ENCODE data around the gene FOXK2.

GRCh38 chr17:82583720-82584234 lies 64.2 kb downstream of the FOXK2 start:
- no peak for TF ChIP-seq CTCF (IDR thresholded peaks at IDR 0.05)
- TF ChIP-seq POLR2A (IDR thresholded peaks at IDR 0.05): no peak

Measured in uterus (tissue), 2 donors.